Smooth muscle cell (in vitro differentiated cells): ENCODE results near the gene TSHZ1. TPM values are rescaled to one million over a fixed set of nuclear protein-coding genes. Genes with fewer than 3 reads are reported as not detected.

Source experiments
- DNase-seq: peaks from one replicate; lab custom pipeline; 2025; ENCODE audit not compliant: unreplicated experiment; lab: John Stamatoyannopoulos, UW
- H2AFZ ChIP-seq: fragments of 200-600 bp; sonication (generic); 2 replicates; pipeline ENCODE4 v1.6.0; 2016; ENCODE audit warnings: antibody characterized with exemption, low read depth, mild to moderate bottlenecking
- H3F3A ChIP-seq: fragments of 200-600 bp; sonication (generic); 2 replicates; pipeline ENCODE4 v1.6.0; 2017; ENCODE audit warnings: antibody characterized with exemption, low read depth
- H3K27ac ChIP-seq: fragments of 200-600 bp; sonication (generic); 2 replicates; pipeline ENCODE4 v1.5.1; 2016; ENCODE audit warnings: low read depth, mild to moderate bottlenecking
- H3K27me3 ChIP-seq: fragments of 200-600 bp; sonication (generic); 2 replicates; pipeline ENCODE4 v1.6.1; 2016; ENCODE audit warnings: low read depth, mild to moderate bottlenecking
- H3K36me3 ChIP-seq: fragments of 200-600 bp; sonication (generic); 2 replicates; pipeline ENCODE4 v1.5.1; 2016; ENCODE audit warnings: low read depth
- H3K4me1 ChIP-seq: fragments of 200-600 bp; sonication (generic); 2 replicates; pipeline ENCODE4 v1.5.1; 2016; ENCODE audit warnings: low read depth
- H3K4me2 ChIP-seq: fragments of 200-600 bp; sonication (generic); 2 replicates; pipeline ENCODE4 v1.6.0; 2016; ENCODE audit warnings: mild to moderate bottlenecking
- H3K4me3 ChIP-seq: fragments of 200-600 bp; sonication (generic); 2 replicates; pipeline ENCODE4 v1.5.1; 2016; ENCODE audit warnings: mild to moderate bottlenecking
- H3K79me2 ChIP-seq: fragments of 200-600 bp; sonication (generic); 2 replicates; pipeline ENCODE4 v1.6.0; 2016; ENCODE audit warnings: low read depth, mild to moderate bottlenecking
- H3K9ac ChIP-seq: fragments of 200-600 bp; sonication (generic); 2 replicates; pipeline ENCODE4 v1.6.0; 2016; ENCODE audit warnings: low read depth
- H3K9me3 ChIP-seq: fragments of 200-600 bp; sonication (generic); replicated peaks from 2 replicates; pipeline ENCODE4 v1.5.1; 2016; ENCODE audit warnings: low read depth
- H4K20me1 ChIP-seq: fragments of 200-600 bp; sonication (generic); 2 replicates; pipeline ENCODE4 v1.6.0; 2016; ENCODE audit warnings: low read depth
- CTCF ChIP-seq: fragments of 200-600 bp; sonication (generic); IDR thresholded peaks from 2 replicates; pipeline ENCODE4 v1.5.1; 2017; ENCODE audit warnings: borderline replicate concordance, mild to moderate bottlenecking, antibody characterized with exemption; ENCODE audit not compliant: insufficient read depth, poor library complexity, severe bottlenecking
- WGBS: methylation state at CpG from one replicate; pipeline ENCODE4 v1.1.7; 2016; ENCODE audit warnings: low lambda C conversion rate; 5-methylcytosine and 5-hydroxymethylcytosine counted together
- polyA plus RNA-seq: library from polyadenylated mRNA; unstranded; fragments of >200 nt; fragmentation: Nextera tagmentation; extraction: Ambion mirVana; gene quantifications from 2 replicates; pipeline ENCODE4 v1.2.1, GENCODE V29; 2016
- total RNA-seq: library from RNA; depleted of rRNA; stranded (reverse); fragments of >200 nt; gene quantifications from 2 replicates; pipeline ENCODE4 v1.2.3, GENCODE V29; 2014

TSHZ1 gene
- total and polyA plus RNA-seq, 2 experiments from 2014 or later = 21.3 to 26.1 TPM

DNA sequence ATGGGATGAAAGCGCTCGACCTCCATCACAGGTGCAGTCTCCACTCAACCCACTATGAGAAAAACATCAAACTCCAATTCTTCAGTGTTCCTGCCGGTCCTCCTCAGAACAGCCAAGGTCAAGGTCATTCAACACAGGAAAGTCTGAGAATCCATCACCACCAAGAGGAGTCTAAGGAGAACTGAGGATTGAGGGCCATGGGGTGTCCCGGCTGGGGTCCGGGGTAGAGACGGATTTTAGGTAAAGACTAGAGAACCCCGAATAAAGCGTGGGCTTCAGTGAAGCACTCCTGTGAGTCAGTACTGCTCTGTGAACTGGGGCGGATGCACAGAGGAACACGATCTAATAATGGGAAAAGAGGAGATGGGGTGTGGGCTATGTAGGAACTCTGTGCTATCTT is 43.5 kb upstream of the TSHZ1 start:
- no peak for DNase-seq
- H3K4me3 ChIP-seq = no peak overlapping the region

GRCh38 chr18:75167759-75168618 is 42.6 kb upstream of the TSHZ1 start:
- no peak for TF ChIP-seq CTCF
- H2AFZ ChIP-seq = no peak overlapping the region
- DNase-seq = no peak
- H3K4me1 ChIP-seq = no peaks in the 10 kb centered on the region
- H4K20me1 ChIP-seq = no peaks in the 10 kb centered on the region
- H3F3A ChIP-seq = no peaks in the 10 kb centered on the region
- H3K27ac ChIP-seq = no peak overlapping the region
- H3K4me2 ChIP-seq = no peak overlapping the region
- no peak overlapping the region for H3K9ac ChIP-seq
- 95% methylated on average over 27 of the region's 33 CpGs for WGBS
- H3K27me3 ChIP-seq = no peaks in the 10 kb centered on the region
- H3K36me3 ChIP-seq = no peaks in the 10 kb centered on the region
- no peaks in the 10 kb centered on the region for H3K9me3 ChIP-seq
- no peak overlapping the region for H3K4me3 ChIP-seq
- no peaks in the 10 kb centered on the region for H3K79me2 ChIP-seq

More for the DNA sequence above, 43.5 kb upstream of the TSHZ1 start:
- Histone ChIP-seq H3K9ac (no peak overlapping the region), H4K20me1 (no peaks in the 10 kb centered on the region), H3K9me3 (no peaks in the 10 kb centered on the region), H3K4me1 (no peaks in the 10 kb centered on the region), H2AFZ (no peak overlapping the region), H3K36me3 (no peaks in the 10 kb centered on the region), H3F3A (no peaks in the 10 kb centered on the region), H3K27ac (no peak overlapping the region), H3K27me3 (no peaks in the 10 kb centered on the region), H3K4me2 (no peak overlapping the region), H3K79me2 (no peaks in the 10 kb centered on the region)
- TF ChIP-seq CTCF = no peak
- 95% methylated on average over 10 of the region's 10 CpGs for WGBS

GRCh38 chr18:75168619-75169018 is 42.0 kb upstream of the TSHZ1 start:
- Histone ChIP-seq H3K4me3 (no peak overlapping the region), H3K79me2 (no peaks in the 10 kb centered on the region), H3K4me2 (no peak overlapping the region), H3K27me3 (no peaks in the 10 kb centered on the region), H3K9ac (no peak overlapping the region), H3K9me3 (no peaks in the 10 kb centered on the region), H3K4me1 (no peaks in the 10 kb centered on the region), H3F3A (no peaks in the 10 kb centered on the region), H4K20me1 (no peaks in the 10 kb centered on the region), H3K27ac (no peak overlapping the region), H2AFZ (no peak overlapping the region), H3K36me3 (no peaks in the 10 kb centered on the region)
- TF ChIP-seq CTCF = no peak
- DNase-seq = no peak
- WGBS = 69% methylated on average over 7 of the region's 7 CpGs

DNA sequence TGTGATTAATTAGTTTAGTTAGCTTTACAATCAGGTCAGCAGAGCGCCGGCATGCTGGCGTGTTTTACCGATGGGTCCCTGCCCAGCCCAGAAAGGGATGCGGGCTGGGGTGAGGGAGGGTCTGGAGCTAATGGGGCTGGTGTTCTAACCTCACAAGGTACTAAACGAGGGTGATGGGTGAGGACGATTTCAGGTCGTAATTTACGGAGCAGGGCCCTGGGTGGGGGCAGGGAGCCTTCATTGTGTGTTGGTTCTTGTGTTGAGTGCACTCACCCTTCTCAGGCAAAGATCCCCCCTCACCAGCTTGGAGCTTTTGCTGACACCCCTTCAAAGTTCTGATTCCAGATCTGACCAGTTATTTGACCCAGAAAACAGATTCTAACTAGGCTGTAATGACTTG is 41.2 kb upstream of the TSHZ1 start:
- no peak overlapping the region for H3K4me3 ChIP-seq
- no peak overlapping the region for H3K4me2 ChIP-seq
- no peaks in the 10 kb centered on the region for H3K9me3 ChIP-seq
- no peak for TF ChIP-seq CTCF
- H4K20me1 ChIP-seq = no peaks in the 10 kb centered on the region
- no peaks in the 10 kb centered on the region for H3K27me3 ChIP-seq
- no peak overlapping the region for H3K9ac ChIP-seq
- H3K79me2 ChIP-seq = no peaks in the 10 kb centered on the region
- H3K4me1 ChIP-seq = no peaks in the 10 kb centered on the region
- H3K36me3 ChIP-seq = no peaks in the 10 kb centered on the region
- no peak overlapping the region for H3K27ac ChIP-seq
- no peak for DNase-seq
- H2AFZ ChIP-seq = no peak overlapping the region
- 84% methylated on average over 9 of the region's 9 CpGs for WGBS
- no peaks in the 10 kb centered on the region for H3F3A ChIP-seq
